Mesothelial cell of epicardium (in vitro differentiated cells): ENCODE measurements around the gene TPRN. TPM values are rescaled to one million over a fixed set of nuclear protein-coding genes. Genes with fewer than 3 reads are reported as not detected.

Experiments
- DNase-seq, 2 experiments: peaks; one replicate each; pipeline ENCODE4 v3.0.0; 2021; ENCODE audit warnings: low spot score in 2 of 2; ENCODE audit not compliant: unreplicated experiment in 2 of 2
- H3K27ac Mint-ChIP-seq: 2 replicates; pipeline ENCODE4 v1.8.0; 2021; ENCODE audit warnings: mixed read lengths
- H3K27me3 Mint-ChIP-seq: 2 replicates; pipeline ENCODE4 v1.8.0; 2021; ENCODE audit warnings: low read depth, mixed read lengths
- H3K36me3 Mint-ChIP-seq: 2 replicates; pipeline ENCODE4 v1.8.0; 2021; ENCODE audit warnings: mixed read lengths
- H3K4me1 Mint-ChIP-seq: 2 replicates; pipeline ENCODE4 v1.8.0; 2021; ENCODE audit warnings: mixed read lengths
- H3K4me3 Mint-ChIP-seq: 2 replicates; pipeline ENCODE4 v1.8.0; 2021; ENCODE audit warnings: mild to moderate bottlenecking, moderate library complexity, mixed read lengths
- H3K9me3 Mint-ChIP-seq: 2 replicates; pipeline ENCODE4 v1.8.0; 2021; ENCODE audit warnings: mixed read lengths
- CTCF ChIP-seq: fragments of 200-600 bp; sonication (generic); IDR thresholded peaks from one replicate; pipeline ENCODE4 v1.5.0; 2021; ENCODE audit warnings: antibody characterized with exemption; ENCODE audit not compliant: unreplicated experiment
- total RNA-seq: library from RNA; stranded (reverse); gene quantifications from 3 replicates; pipeline ENCODE4 v1.2.1, GENCODE V29; 2021

The TPRN gene
- total RNA-seq, 1 donor from 2014 or later, result 16.7 TPM

GRCh38 chr9:137218754-137219271 lies 18.3 kb upstream of the TPRN start:
- Mint-ChIP-seq H3K36me3 (no peaks in the 10 kb centered on the region), H3K4me1 (peaks cover 6% of the 10 kb centered on the region), H3K27me3 (peaks cover 2% of the 10 kb centered on the region), H3K4me3 (no peak overlapping the region), H3K27ac (no peak overlapping the region), H3K9me3 (no peaks in the 10 kb centered on the region)
- TF ChIP-seq CTCF, result no peak
- DNase-seq, result no peak

- no peaks in the 10 kb centered on the region for H3K9me3 Mint-ChIP-seq
- H3K4me1 Mint-ChIP-seq, result peaks cover 6% of the 10 kb centered on the region
- no peak for TF ChIP-seq CTCF
- no peak for DNase-seq
- H3K27me3 Mint-ChIP-seq, result peaks cover 2% of the 10 kb centered on the region
- H3K27ac Mint-ChIP-seq, result no peak overlapping the region
- no peaks in the 10 kb centered on the region for H3K36me3 Mint-ChIP-seq
- no peak overlapping the region for H3K4me3 Mint-ChIP-seq
These were observed 17.7 kb upstream of the TPRN start for GRCh38 chr9:137218212-137218753.

- no peaks in the 10 kb centered on the region for H3K27me3 Mint-ChIP-seq
- H3K4me3 Mint-ChIP-seq, result peak overlapping the region; percentile 51
These were observed 17.0 kb upstream of the TPRN start for GRCh38 chr9:137217276-137218211.

GRCh38 chr9:137216188-137216965 lies 15.8 kb upstream of the TPRN start:
- peaks cover 3% of the 10 kb centered on the region for H3K36me3 Mint-ChIP-seq
- no peak overlapping the region for H3K4me3 Mint-ChIP-seq
- DNase-seq, result no peak
- H3K4me1 Mint-ChIP-seq, result peaks cover 4% of the 10 kb centered on the region
- H3K27me3 Mint-ChIP-seq, result no peaks in the 10 kb centered on the region
- no peak for TF ChIP-seq CTCF
- no peaks in the 10 kb centered on the region for H3K9me3 Mint-ChIP-seq
- H3K27ac Mint-ChIP-seq, result no peak overlapping the region

More at GRCh38 chr9:137217276-137218211, 17.0 kb upstream of the TPRN start:
- TF ChIP-seq CTCF, result no peak
- Mint-ChIP-seq H3K27ac (peak overlapping the region; percentile 83), H3K4me1 (peaks cover 4% of the 10 kb centered on the region), H3K9me3 (no peaks in the 10 kb centered on the region), H3K36me3 (peaks cover 3% of the 10 kb centered on the region)
- peak in 1 of 2 experiments; percentile 70 for DNase-seq

- Mint-ChIP-seq H3K9me3 (no peaks in the 10 kb centered on the region), H3K4me3 (no peak overlapping the region), H3K4me1 (peaks cover 4% of the 10 kb centered on the region), H3K27me3 (no peaks in the 10 kb centered on the region), H3K36me3 (peaks cover 5% of the 10 kb centered on the region), H3K27ac (no peak overlapping the region)
- no peak for TF ChIP-seq CTCF
- DNase-seq, result no peak
These were observed 14.8 kb upstream of the TPRN start for GRCh38 chr9:137215196-137215986.
